ENCODE measurements around the gene MOB1A. TPM values are rescaled to one million over a fixed set of nuclear protein-coding genes. Genes with fewer than 3 reads are reported as not detected.
A peak's percentile ranks its signal among the peaks of the same experiment; 100 is the strongest.

The MOB1A gene
- total RNA-seq, 4 donors from 2014 or later, result 46.7 to 102 (median 77.6) TPM

GRCh38 chr2:74111380-74111779, 67.3 kb downstream of the MOB1A start:
- TF ChIP-seq CTCF (IDR thresholded peaks at IDR 0.05) (no peak), POLR2A (IDR thresholded peaks at IDR 0.05) (no peak)
- Histone ChIP-seq H3K36me3 (no peaks in the 10 kb centered on the region), H3K9me3 (no peaks in the 10 kb centered on the region), H3K27me3 (no peaks in the 10 kb centered on the region), H3K4me1 (no peaks in the 10 kb centered on the region), H3K4me3 (no peak overlapping the region), H3K27ac (no peak overlapping the region)
- no peak for DNase-seq

- Histone ChIP-seq H3K4me3 (no peak overlapping the region), H3K4me1 (no peaks in the 10 kb centered on the region), H3K27ac (no peak overlapping the region), H3K36me3 (no peaks in the 10 kb centered on the region), H3K27me3 (no peaks in the 10 kb centered on the region), H3K9me3 (no peaks in the 10 kb centered on the region)
- DNase-seq, result no peak
- TF ChIP-seq CTCF (IDR thresholded peaks at IDR 0.05) (no peak), POLR2A (IDR thresholded peaks at IDR 0.05) (no peak)
Observed at GRCh38 chr2:74110537-74110936, 68.1 kb downstream of the MOB1A start.

DNA sequence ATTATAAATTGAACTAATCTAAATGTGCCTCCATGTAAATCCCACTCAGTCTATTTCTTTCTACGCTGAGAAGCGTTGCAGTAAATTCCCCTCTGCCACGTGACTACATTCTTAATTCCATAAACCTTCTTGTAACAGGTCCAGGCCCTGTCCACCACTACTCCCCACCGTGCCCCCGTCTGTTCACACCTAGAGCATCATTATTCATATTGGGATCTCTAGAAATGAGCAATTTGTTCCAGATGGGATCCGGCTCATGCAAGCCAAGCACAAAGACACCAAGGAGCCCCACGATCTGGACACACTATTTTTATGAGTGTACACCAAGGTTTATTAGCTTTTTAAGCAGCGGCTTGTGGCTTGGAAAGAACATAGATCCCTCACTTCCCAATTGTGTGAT, 69.1 kb downstream of the MOB1A start:
- no peaks in the 10 kb centered on the region for H3K9me3 ChIP-seq
- no peaks in the 10 kb centered on the region for H3K4me1 ChIP-seq
- TF ChIP-seq POLR2A (IDR thresholded peaks at IDR 0.05) (no peak), CTCF (IDR thresholded peaks at IDR 0.05) (no peak)
- H3K27me3 ChIP-seq, result no peaks in the 10 kb centered on the region
- DNase-seq, result no peak
- H3K4me3 ChIP-seq, result no peak overlapping the region
- no peaks in the 10 kb centered on the region for H3K36me3 ChIP-seq
- H3K27ac ChIP-seq, result no peak overlapping the region

GRCh38 chr2:74107071-74107470, 71.6 kb downstream of the MOB1A start:
- no peak for DNase-seq
- TF ChIP-seq POLR2A (IDR thresholded peaks at IDR 0.05), result no peak
- no peak for TF ChIP-seq CTCF (IDR thresholded peaks at IDR 0.05)
- Histone ChIP-seq H3K36me3 (peaks cover 0 to 17% (median 0%) of the 10 kb centered on the region in 3 donors), H3K4me1 (no peaks in the 10 kb centered on the region), H3K27ac (no peak overlapping the region), H3K27me3 (no peaks in the 10 kb centered on the region), H3K9me3 (no peaks in the 10 kb centered on the region), H3K4me3 (no peak overlapping the region)

DNA sequence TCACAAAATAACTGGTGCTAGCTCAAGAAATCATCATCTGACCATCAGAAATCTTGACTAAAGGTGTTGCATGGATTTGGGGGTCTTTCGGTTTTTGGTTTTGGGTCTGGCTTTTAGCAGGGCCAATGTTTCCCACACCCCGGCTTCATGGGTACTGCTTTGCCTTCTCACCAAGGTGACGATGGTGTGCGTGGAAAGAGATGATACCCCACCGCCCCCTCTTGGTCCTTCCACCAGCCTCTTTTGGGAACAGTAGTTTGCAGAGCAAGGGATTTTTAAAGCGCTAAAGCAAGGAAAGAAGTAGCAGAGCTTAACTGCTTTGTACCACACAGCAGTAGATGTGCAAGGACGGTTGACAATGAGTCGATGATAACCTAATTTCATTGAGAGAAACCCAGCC, 73.3 kb downstream of the MOB1A start:
- Histone ChIP-seq H3K4me3 (no peak overlapping the region), H3K4me1 (no peaks in the 10 kb centered on the region), H3K36me3 (peaks cover 0 to 33% (median 0%) of the 10 kb centered on the region in 3 donors), H3K27me3 (no peaks in the 10 kb centered on the region), H3K27ac (no peak overlapping the region), H3K9me3 (no peaks in the 10 kb centered on the region)
- no peak for DNase-seq
- no peak for TF ChIP-seq CTCF (IDR thresholded peaks at IDR 0.05)
- TF ChIP-seq POLR2A (IDR thresholded peaks at IDR 0.05), result no peak

DNA sequence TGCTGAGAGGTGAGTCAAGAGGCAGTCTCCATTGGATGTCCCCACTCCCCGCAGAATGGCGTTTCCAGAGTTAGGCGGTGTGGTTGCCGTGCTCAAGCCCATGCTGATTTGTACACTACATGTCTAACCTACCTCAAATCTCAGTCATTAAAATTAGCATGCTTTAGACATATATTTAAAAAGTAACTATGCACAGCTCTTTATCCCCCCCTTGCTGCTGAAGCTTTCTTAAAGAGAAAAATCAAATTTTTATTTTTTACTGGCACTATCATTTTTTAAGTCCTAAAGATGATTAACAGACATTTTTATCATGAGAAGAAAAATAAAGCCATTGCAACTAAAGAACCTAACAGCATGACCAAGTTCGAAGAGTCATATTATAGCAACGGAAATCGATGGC, 73.8 kb downstream of the MOB1A start:
- H3K4me1 ChIP-seq, result no peaks in the 10 kb centered on the region
- DNase-seq, result no peak
- no peaks in the 10 kb centered on the region for H3K27me3 ChIP-seq
- peaks cover 0 to 39% (median 0%) of the 10 kb centered on the region in 3 donors for H3K36me3 ChIP-seq
- H3K9me3 ChIP-seq, result no peaks in the 10 kb centered on the region
- no peak overlapping the region for H3K27ac ChIP-seq
- no peak overlapping the region for H3K4me3 ChIP-seq
- TF ChIP-seq CTCF (IDR thresholded peaks at IDR 0.05) (peak in 4 of 6 experiments; percentile 12 to 23 (median 16)), POLR2A (IDR thresholded peaks at IDR 0.05) (no peak)

All from Peyer's patch (tissue), 4 donors.